Activated CD4-positive, alpha-beta T cell treated with anti-CD3 and anti-CD28 coated beads, Interleukin-2, amount 10 ng/mL, durations not matched to agents 7 days and 5 days (primary cell): Measurements from ENCODE around the gene KAT2A. TPM values are rescaled to one million over a fixed set of nuclear protein-coding genes. Genes with fewer than 3 reads are reported as not detected.
A peak's percentile ranks its signal among the peaks of the same experiment; 100 is the strongest.

Experiments used
- CTCF ChIA-PET: fragments of 350-600 bp; sonication (Branson Sonifier 250); formaldehyde crosslinking; loops from one replicate; lab custom pipeline; 2021; ENCODE audit warnings: antibody characterized with exemption; lab: Charles Lee
- POLR2A ChIA-PET: fragments of 350-600 bp; sonication (Branson Sonifier 250); formaldehyde crosslinking; loops from one replicate; lab custom pipeline; 2021; ENCODE audit warnings: antibody characterized with exemption; lab: Charles Lee
- DNase-seq: peaks from one replicate; pipeline ENCODE4 v3.0.0-alpha.2; 2020
- H3K27ac Mint-ChIP-seq: one replicate; pipeline ENCODE4 v1.8.0; 2021; ENCODE audit warnings: mild to moderate bottlenecking, moderate library complexity, mixed read lengths
- H3K27me3 Mint-ChIP-seq: one replicate; pipeline ENCODE4 v1.8.0; 2021; ENCODE audit warnings: mixed read lengths
- H3K36me3 Mint-ChIP-seq: one replicate; pipeline ENCODE4 v1.8.0; 2021; ENCODE audit warnings: low read depth, mixed read lengths
- H3K4me1 Mint-ChIP-seq: one replicate; pipeline ENCODE4 v1.8.0; 2021; ENCODE audit warnings: mixed read lengths
- H3K4me3 Mint-ChIP-seq: one replicate; pipeline ENCODE4 v1.8.0; 2021; ENCODE audit warnings: mild to moderate bottlenecking, moderate library complexity, mixed read lengths
- H3K9me3 Mint-ChIP-seq: one replicate; pipeline ENCODE4 v1.8.0; 2021; ENCODE audit warnings: mixed read lengths
- total RNA-seq, 2 experiments: library from RNA; stranded (reverse); gene quantifications; one replicate each; pipeline ENCODE4 v1.2.3, GENCODE V29; 2021

The KAT2A gene
- total RNA-seq, 2 experiments from 2014 or later: 47.9 to 48.3 TPM

DNA sequence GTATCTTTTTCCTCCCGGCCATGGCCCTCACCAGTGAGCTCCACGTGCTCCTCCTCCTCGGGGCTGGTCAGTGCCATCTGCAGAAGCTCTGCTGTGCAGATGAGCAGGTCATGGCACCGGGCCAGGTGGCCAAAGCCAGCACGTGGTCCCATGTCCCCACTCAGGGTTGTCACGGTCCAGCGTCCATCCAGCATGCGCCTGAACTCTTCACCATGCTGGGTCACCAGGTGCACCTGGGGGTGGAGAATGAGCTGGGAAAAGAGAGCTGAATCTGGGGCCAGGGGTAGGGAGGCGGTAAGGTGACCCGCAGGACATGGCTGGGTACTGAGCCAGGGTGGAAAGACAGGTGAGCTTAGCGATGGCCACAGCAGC lies 9.9 kb downstream of the KAT2A start:
- DNase-seq: no peak
- H3K27me3 Mint-ChIP-seq: no peaks in the 10 kb centered on the region
- peaks cover 71% of the 10 kb centered on the region for H3K4me1 Mint-ChIP-seq
- H3K27ac Mint-ChIP-seq: peak overlapping the region; percentile 97
- no peaks in the 10 kb centered on the region for H3K9me3 Mint-ChIP-seq
- H3K36me3 Mint-ChIP-seq: peaks cover 41% of the 10 kb centered on the region
- POLR2A ChIA-PET: no interaction called here
- CTCF ChIA-PET: interaction anchor here (1.0 to 8.5 kb wide), 10 partner anchors 8 to 148 kb away, joined by 3 to 71 read pairs (median 6); partner anchors contain the start of genes CNP, DNAJC7, KCNH4 and NKIRAS2
- H3K4me3 Mint-ChIP-seq: peak overlapping the region; percentile 80

- H3K36me3 Mint-ChIP-seq: peaks cover 39% of the 10 kb centered on the region
- peak; percentile 45 for DNase-seq
- ChIA-PET CTCF (interaction anchor here (0.7 to 8.5 kb wide), 13 partner anchors 8 to 147 kb away, joined by 3 to 71 read pairs (median 3); partner anchors contain the start of genes CNP, DNAJC7, KCNH4 and NKIRAS2), POLR2A (interaction anchor here (0.6 kb wide), 1 partner anchor 10 kb away, joined by 6 read pairs; no protein-coding TSS in a partner anchor)
- H3K4me3 Mint-ChIP-seq: peak overlapping the region; percentile 80
- no peaks in the 10 kb centered on the region for H3K27me3 Mint-ChIP-seq
- H3K27ac Mint-ChIP-seq: peak overlapping the region; percentile 97
- peaks cover 68% of the 10 kb centered on the region for H3K4me1 Mint-ChIP-seq
- no peaks in the 10 kb centered on the region for H3K9me3 Mint-ChIP-seq
These were observed 10.6 kb downstream of the KAT2A start for GRCh38 chr17:42110301-42111264.

GRCh38 chr17:42109086-42109485 lies 12.1 kb downstream of the KAT2A start:
- ChIA-PET POLR2A (interaction anchor here (0.6 kb wide), 1 partner anchor 79 kb away, joined by 6 read pairs; no protein-coding TSS in a partner anchor), CTCF (interaction anchor here (1.1 to 8.5 kb wide), 4 partner anchors 79 to 90 kb away, joined by 3 to 71 read pairs (median 12); partner anchors contain the start of genes DNAJC7, GHDC and NKIRAS2)
- Mint-ChIP-seq H3K9me3 (no peaks in the 10 kb centered on the region), H3K27me3 (no peaks in the 10 kb centered on the region), H3K27ac (peak overlapping the region; percentile 42), H3K36me3 (peaks cover 34% of the 10 kb centered on the region), H3K4me1 (peaks cover 57% of the 10 kb centered on the region), H3K4me3 (no peak overlapping the region)
- DNase-seq: no peak

GRCh38 chr17:42107597-42108576 lies 13.3 kb downstream of the KAT2A start:
- Mint-ChIP-seq H3K9me3 (no peaks in the 10 kb centered on the region), H3K4me1 (peaks cover 52% of the 10 kb centered on the region), H3K4me3 (peak overlapping the region; percentile 65), H3K27ac (peak overlapping the region; percentile 81), H3K27me3 (no peaks in the 10 kb centered on the region), H3K36me3 (peaks cover 32% of the 10 kb centered on the region)
- ChIA-PET POLR2A (interaction anchor here (1.0 to 1.1 kb wide), 2 partner anchors 90 kb away, joined by 3 to 4 read pairs; partner anchors contain the start of gene DNAJC7), CTCF (interaction anchor here (0.6 to 8.5 kb wide), 6 partner anchors 63 to 105 kb away, joined by 3 to 71 read pairs (median 3); partner anchors contain the start of genes DNAJC7, GHDC and NKIRAS2)
- DNase-seq: peak; percentile 94

GRCh38 chr17:42107124-42107523 lies 14.0 kb downstream of the KAT2A start:
- DNase-seq: no peak
- ChIA-PET POLR2A (interaction anchor here (1.0 to 1.1 kb wide), 2 partner anchors 89 to 90 kb away, joined by 3 to 4 read pairs; partner anchors contain the start of gene DNAJC7), CTCF (interaction anchor here (0.9 to 2.4 kb wide), 5 partner anchors 15 to 105 kb away, joined by 3 to 7 read pairs (median 3); partner anchors contain the start of genes DNAJC7 and NKIRAS2)
- H3K9me3 Mint-ChIP-seq: no peaks in the 10 kb centered on the region
- H3K27me3 Mint-ChIP-seq: no peaks in the 10 kb centered on the region
- H3K36me3 Mint-ChIP-seq: peaks cover 28% of the 10 kb centered on the region
- peak overlapping the region; percentile 65 for H3K4me3 Mint-ChIP-seq
- peaks cover 47% of the 10 kb centered on the region for H3K4me1 Mint-ChIP-seq
- H3K27ac Mint-ChIP-seq: peak overlapping the region; percentile 57

- no peak for DNase-seq
- H3K4me1 Mint-ChIP-seq: peaks cover 36% of the 10 kb centered on the region
- peaks cover 24% of the 10 kb centered on the region for H3K36me3 Mint-ChIP-seq
- H3K4me3 Mint-ChIP-seq: no peak overlapping the region
- POLR2A ChIA-PET: no interaction called here
- no peak overlapping the region for H3K27ac Mint-ChIP-seq
- H3K27me3 Mint-ChIP-seq: no peaks in the 10 kb centered on the region
- no peaks in the 10 kb centered on the region for H3K9me3 Mint-ChIP-seq
- CTCF ChIA-PET: interaction anchor here (0.8 to 2.4 kb wide), 5 partner anchors 10 to 88 kb away, joined by 3 to 7 read pairs (median 4); partner anchors contain the start of genes DNAJC7 and NKIRAS2
These were observed 15.2 kb downstream of the KAT2A start for GRCh38 chr17:42106009-42106408.

- H3K36me3 Mint-ChIP-seq: peaks cover 15% of the 10 kb centered on the region
- no peak overlapping the region for H3K27ac Mint-ChIP-seq
- peaks cover 24% of the 10 kb centered on the region for H3K4me1 Mint-ChIP-seq
- H3K4me3 Mint-ChIP-seq: no peak overlapping the region
- no peak for DNase-seq
- CTCF ChIA-PET: interaction anchor here (0.6 to 1.7 kb wide), 5 partner anchors 31 to 301 kb away, joined by 3 to 5 read pairs (median 4); partner anchors contain the start of gene NKIRAS2
- POLR2A ChIA-PET: no interaction called here
- no peaks in the 10 kb centered on the region for H3K9me3 Mint-ChIP-seq
- H3K27me3 Mint-ChIP-seq: peaks cover 2% of the 10 kb centered on the region
These were observed 16.9 kb downstream of the KAT2A start for GRCh38 chr17:42104264-42104663.

GRCh38 chr17:42103221-42103954 lies 17.8 kb downstream of the KAT2A start:
- Mint-ChIP-seq H3K27ac (no peak overlapping the region), H3K4me1 (peaks cover 16% of the 10 kb centered on the region), H3K9me3 (no peaks in the 10 kb centered on the region), H3K27me3 (peaks cover 5% of the 10 kb centered on the region), H3K36me3 (peaks cover 13% of the 10 kb centered on the region), H3K4me3 (no peak overlapping the region)
- POLR2A ChIA-PET: interaction anchor here (0.7 kb wide), 1 partner anchor 27 kb away, joined by 4 read pairs; no protein-coding TSS in a partner anchor
- DNase-seq: no peak
- CTCF ChIA-PET: interaction anchor here (0.6 to 1.7 kb wide), 6 partner anchors 30 to 302 kb away, joined by 3 to 5 read pairs (median 4); partner anchors contain the start of gene NKIRAS2

GRCh38 chr17:42101513-42102292 lies 19.5 kb downstream of the KAT2A start:
- Mint-ChIP-seq H3K4me3 (no peak overlapping the region), H3K9me3 (no peaks in the 10 kb centered on the region), H3K27ac (no peak overlapping the region), H3K27me3 (peaks cover 18% of the 10 kb centered on the region), H3K4me1 (peaks cover 11% of the 10 kb centered on the region), H3K36me3 (peaks cover 6% of the 10 kb centered on the region)
- ChIA-PET POLR2A (no interaction called here), CTCF (interaction anchor here (0.6 to 2.1 kb wide), 10 partner anchors 9 to 84 kb away, joined by 3 to 9 read pairs (median 4); no protein-coding TSS in a partner anchor)
- peak; percentile 66 for DNase-seq

GRCh38 chr17:42098730-42099399 lies 22.3 kb downstream of the KAT2A start:
- peaks cover 30% of the 10 kb centered on the region for H3K27me3 Mint-ChIP-seq
- POLR2A ChIA-PET: no interaction called here

More at GRCh38 chr17:42098730-42099399, 22.3 kb downstream of the KAT2A start:
- H3K36me3 Mint-ChIP-seq: no peaks in the 10 kb centered on the region
- H3K27ac Mint-ChIP-seq: no peak overlapping the region
- H3K4me3 Mint-ChIP-seq: no peak overlapping the region
- CTCF ChIA-PET: interaction anchor here (1.1 to 1.6 kb wide), 2 partner anchors 31 to 33 kb away, joined by 3 to 6 read pairs; no protein-coding TSS in a partner anchor
- H3K4me1 Mint-ChIP-seq: peaks cover 8% of the 10 kb centered on the region
- no peaks in the 10 kb centered on the region for H3K9me3 Mint-ChIP-seq
- no peak for DNase-seq
